NB4 (cell line): ENCODE measurements around the gene CALY.

Experiments used
- DNase-seq: peaks from one replicate; pipeline ENCODE4 v3.0.0; 2010; ENCODE audit warnings: low read depth
- H3K4me3 ChIP-seq: one replicate; pipeline ENCODE4 v1.5.1; 2011; ENCODE audit warnings: mild to moderate bottlenecking, low read depth, low read length, moderate library complexity
- CTCF ChIP-seq: IDR thresholded peaks from one replicate; pipeline ENCODE4 v1.5.1; 2012; ENCODE audit warnings: low read depth, low read length
- MAX ChIP-seq: IDR thresholded peaks from 2 replicates; pipeline ENCODE4 v1.6.1; 2011; ENCODE audit warnings: low read depth, low read length
- MYC ChIP-seq: IDR thresholded peaks from 2 replicates; pipeline ENCODE4 v1.6.1; 2011; ENCODE audit warnings: low read depth, low read length
- POLR2A ChIP-seq: IDR thresholded peaks from 2 replicates; pipeline ENCODE4 v1.6.1; 2011; ENCODE audit warnings: mild to moderate bottlenecking; ENCODE audit not compliant: insufficient read length; ENCODE audit errors: extremely low read depth

The CALY gene

GRCh38 chr10:133347710-133348517 is 11.2 kb upstream of the CALY start:
- TF ChIP-seq CTCF (no peak), MYC (no peak), MAX (no peak), POLR2A (no peak)
- no peak overlapping the region for H3K4me3 ChIP-seq
- no peak for DNase-seq

- TF ChIP-seq POLR2A = no peak
- TF ChIP-seq MAX = no peak
- no peak for TF ChIP-seq MYC
- no peak for TF ChIP-seq CTCF
- no peak overlapping the region for H3K4me3 ChIP-seq
- DNase-seq = no peak
Observed at GRCh38 chr10:133346413-133346812, 9.7 kb upstream of the CALY start.

GRCh38 chr10:133344236-133344635 is 7.5 kb upstream of the CALY start:
- TF ChIP-seq POLR2A = no peak
- no peak for TF ChIP-seq MYC
- no peak for TF ChIP-seq CTCF
- no peak for TF ChIP-seq MAX
- DNase-seq = no peak
- no peak overlapping the region for H3K4me3 ChIP-seq

- no peak overlapping the region for H3K4me3 ChIP-seq
- no peak for DNase-seq
- TF ChIP-seq POLR2A (no peak), MAX (no peak), MYC (no peak), CTCF (no peak)
Observed at GRCh38 chr10:133343558-133343957, 6.9 kb upstream of the CALY start.

- DNase-seq = no peak
Observed at GRCh38 chr10:133342942-133343341, 6.2 kb upstream of the CALY start.

More at GRCh38 chr10:133342942-133343341, 6.2 kb upstream of the CALY start:
- TF ChIP-seq POLR2A (no peak), MAX (no peak), CTCF (no peak), MYC (no peak)
- H3K4me3 ChIP-seq = no peak overlapping the region
